Activated CD4-positive, alpha-beta T cell treated with anti-CD3 and anti-CD28 coated beads, Interleukin-2, amount 10 ng/mL, durations not matched to agents 24 days and 14 days (primary cell): Measurements from ENCODE around the gene SERPINH1. TPM values are rescaled to one million over a fixed set of nuclear protein-coding genes. Genes with fewer than 3 reads are reported as not detected.

Experiments
- total RNA-seq: library from RNA; stranded (reverse); gene quantifications from 2 replicates; pipeline ENCODE4 v1.2.3, GENCODE V29; 2022

The SERPINH1 gene
- total RNA-seq, 1 donor from 2014 or later = 29.6 TPM

Other genes with a start within 250 kb of the SERPINH1 start
- gene ARRB1, start 210.6 kb upstream of the SERPINH1 start, total RNA-seq = 22.7 and 23.8 TPM in 2 replicates
- 3,383 and 3,385 TPM in 2 replicates for gene RPS3, start 162.7 kb upstream of the SERPINH1 start, total RNA-seq
- 1.7 and 2.0 TPM in 2 replicates for gene KLHL35, start 129.1 kb upstream of the SERPINH1 start, total RNA-seq
- 13.4 and 14.5 TPM in 2 replicates for gene GDPD5, start 36.3 kb upstream of the SERPINH1 start, total RNA-seq
- 0.09 and 0.14 TPM in 2 replicates for gene MAP6, start 106.8 kb downstream of the SERPINH1 start, total RNA-seq
- gene MOGAT2, start 155.6 kb downstream of the SERPINH1 start, total RNA-seq = not detected in 2 replicates
- gene DGAT2, start 206.5 kb downstream of the SERPINH1 start, total RNA-seq = 7.3 and 8.6 TPM in 2 replicates